K562 (cell line): ENCODE data around the gene RNF41. TPM values are rescaled to one million over a fixed set of nuclear protein-coding genes. Genes with fewer than 3 reads are reported as not detected.

Experiments
- ATAC-seq: fragments of 200-7000 bp; cut with Tn5 transposase; 3 replicates; pipeline ENCODE4 v1.9.1; 2020; ENCODE audit warnings: moderate library complexity
- BruUV-seq: library from RNA; stranded (reverse); fragments of 400-500 nt; replicated peaks from 2 replicates; lab custom pipeline; 2021; lab: Mats Ljungman, UMichigan
- CTCF ChIA-PET: fragments of 300-600 bp; formaldehyde crosslinking; extraction: SDS; loops from one replicate; lab custom pipeline; 2021; ENCODE audit warnings: low intra/inter-chr PET ratio; lab: Yijun Ruan, JAX
- POLR2A ChIA-PET: fragments of 300-600, 350-650 bp; sonication (Branson Sonifier 250); formaldehyde crosslinking; extraction: SDS; loops from one replicate; lab custom pipeline; 2021; ENCODE audit warnings: antibody characterized with exemption, inconsistent platforms; lab: Yijun Ruan, JAX
- DNase-seq, 4 experiments: peaks; one replicate each; pipeline versions ENCODE4 v3.0.0 to v3.0.0-alpha.2; 2011 to 2018; ENCODE audit warnings: low spot score in 3 of 4, mixed read lengths in 3 of 4; ENCODE audit errors: extremely low read depth in 1 of 4
- FAIRE-seq: peaks from 2 replicates; lab custom pipeline; 2011; peaks lifted over from hg19 to GRCh38; lab: Jason Lieb, UNC
- H2AFZ ChIP-seq: 2 replicates; pipeline ENCODE4 v1.6.0; 2011; ENCODE audit warnings: low read depth, low read length, control low read depth, inconsistent platforms
- H3K27ac ChIP-seq: fragments of 200-600 bp; 3 replicates; pipeline ENCODE4 v1.8.0; 2011; ENCODE audit warnings: low read depth, mild to moderate bottlenecking, control low read depth, inconsistent platforms, low read length, moderate library complexity, mixed read lengths; ENCODE audit errors: extremely low read depth
- H3K27me3 ChIP-seq, 2 experiments: fragments of 300-600 bp in 1 of 2; 2 replicates in 1 of 2; 3 replicates in 1 of 2; pipeline versions ENCODE4 v1.6.0 to v1.8.0; 2011; ENCODE audit warnings: inconsistent platforms in 2 of 2, low read length in 2 of 2, mild to moderate bottlenecking in 1 of 2, mixed read lengths in 1 of 2, moderate library complexity in 1 of 2; ENCODE audit not compliant: control insufficient read depth in 2 of 2, insufficient read depth in 2 of 2
- H3K36me3 ChIP-seq: fragments of 300-600 bp; 3 replicates; pipeline ENCODE4 v1.8.0; 2011; ENCODE audit warnings: mild to moderate bottlenecking, low read length, inconsistent platforms; ENCODE audit not compliant: control insufficient read depth, insufficient read depth
- H3K4me1 ChIP-seq, 2 experiments: fragments of 200-600 bp in 1 of 2; replicated peaks in 1 of 2; 2 replicates in 1 of 2; 3 replicates in 1 of 2; pipeline versions ENCODE4 v1.5.1 to v1.8.0; 2011; ENCODE audit warnings: inconsistent platforms in 2 of 2, low read length in 2 of 2, mild to moderate bottlenecking in 1 of 2, mixed read lengths in 1 of 2, moderate library complexity in 1 of 2; ENCODE audit not compliant: control insufficient read depth in 2 of 2, insufficient read depth in 2 of 2
- H3K4me2 ChIP-seq: 2 replicates; pipeline ENCODE4 v1.6.1; 2011; ENCODE audit warnings: low read length, control low read depth, inconsistent platforms, mixed read lengths; ENCODE audit not compliant: insufficient read depth
- H3K4me3 ChIP-seq: fragments of 200-600 bp; sonication (generic), shearing (Covaris generic); 2 replicates; pipeline ENCODE4 v1.5.1; 2016; ENCODE audit warnings: control low read depth, inconsistent platforms
- H3K79me2 ChIP-seq: fragments of 200-600 bp; 3 replicates; pipeline ENCODE4 v1.8.0; 2011; ENCODE audit warnings: low read length, inconsistent platforms; ENCODE audit not compliant: control insufficient read depth, insufficient read depth
- H3K9ac ChIP-seq, 2 experiments: 2 replicates each; pipeline versions ENCODE4 v1.6.0 to v1.6.1; 2011; ENCODE audit warnings: low read depth in 2 of 2, low read length in 2 of 2, control low read depth in 1 of 2, inconsistent platforms in 1 of 2, mild to moderate bottlenecking in 1 of 2, mixed read lengths in 1 of 2; ENCODE audit not compliant: insufficient read depth in 1 of 2
- H3K9me1 ChIP-seq: one replicate; pipeline ENCODE4 v1.6.0; 2011; ENCODE audit warnings: inconsistent platforms, mild to moderate bottlenecking, low read length, moderate library complexity; ENCODE audit not compliant: control insufficient read depth, insufficient read depth
- H3K9me3 ChIP-seq: replicated peaks from 2 replicates; pipeline ENCODE4 v1.5.1; 2011; ENCODE audit warnings: low read depth, low read length, inconsistent platforms; ENCODE audit not compliant: control insufficient read depth, insufficient read depth
- H4K20me1 ChIP-seq: replicated peaks from 2 replicates; pipeline ENCODE4 v1.6.1; 2011; ENCODE audit warnings: low read length, inconsistent platforms, mixed read lengths; ENCODE audit not compliant: control insufficient read depth, insufficient read depth
- POLR2H ChIP-seq: IDR thresholded peaks from 2 replicates; pipeline ENCODE4 v1.6.1; 2016; ENCODE audit warnings: missing genetic modification characterization, low read depth, mild to moderate bottlenecking, control low read depth, missing compliant biosample characterization, moderate library complexity
- RBM22 ChIP-seq: fragments of 200-400 bp; formaldehyde crosslinking; IDR thresholded peaks from 2 replicates; pipeline ENCODE4 v1.6.1; 2018; ENCODE audit warnings: low read length, low read depth; ENCODE audit not compliant: poor library complexity, severe bottlenecking
- SETDB1 ChIP-seq: IDR thresholded peaks from one replicate; pipeline ENCODE4 v1.6.1; 2012; ENCODE audit warnings: low read length, control low read depth, inconsistent platforms
- TEAD4 ChIP-seq, 2 experiments: sonication (generic) in 1 of 2; formaldehyde crosslinking in 1 of 2; IDR thresholded peaks; 2 replicates each; pipeline versions ENCODE4 v1.6.1 to v1.8.0; 2012 to 2022; ENCODE audit warnings: borderline replicate concordance in 1 of 2, inconsistent platforms in 1 of 2, low read length in 1 of 2, mild to moderate bottlenecking in 1 of 2, missing genetic modification reagents in 1 of 2
- ZNF140 ChIP-seq: fragments of 250-450 bp; sonication (Bioruptor Pico); IDR thresholded peaks from 2 replicates; pipeline ENCODE4 v1.8.0; 2021; ENCODE audit warnings: moderate library complexity, mild to moderate bottlenecking, inconsistent platforms
- WGBS: fragments of 100-300 bp; shearing (Covaris generic); methylation state at CpG from one replicate; pipeline ENCODE4 v1.1.6; 2016; ENCODE audit warnings: low coverage, mixed read lengths; ENCODE audit not compliant: insufficient coverage; ENCODE audit errors: missing lambda C conversion rate; 5-methylcytosine and 5-hydroxymethylcytosine counted together
- in situ Hi-C: fragments of 300-500 bp; cut with MboI; formaldehyde crosslinking; loops from 4 replicates; pipeline ENCODE4 v1.15.0; 2018; ENCODE audit warnings: inconsistent platforms, mixed read lengths
- intact Hi-C: fragments of 100-400 bp; cut with micrococcal nuclease; formaldehyde crosslinking; loops from 2 replicates; pipeline ENCODE4 v1.14.2; 2022
- polyA plus RNA-seq, 8 experiments: library from polyadenylated mRNA; depleted of rRNA in 4 of 8; stranded (reverse) in 5 of 8; unstranded in 3 of 8; fragments of >200 nt; fragmentation: Nextera tagmentation in 2 of 8; fragmentation: Illumina TruSeq in 1 of 8; extraction: Ambion mirVana in 2 of 8; extraction: Trizol in 1 of 8; gene quantifications; 2 replicates each; pipeline versions ENCODE4 v1.2.1 to v1.2.3, GENCODE V29; 2011 to 2014; ENCODE audit warnings: inconsistent platforms in 1 of 8, missing spikeins in 1 of 8
- total RNA-seq, 7 experiments: library from RNA; depleted of rRNA in 6 of 7; stranded (reverse); fragments of >200 nt in 6 of 7; fragmentation: Illumina TruSeq in 2 of 7; extraction: Trizol in 2 of 7; gene quantifications; 2 replicates each; pipeline versions ENCODE4 v1.2.1 to v1.2.3, GENCODE V29; 2011 to 2021; ENCODE audit warnings: low replicate concordance in 1 of 7

RNF41 gene
- total and polyA plus RNA-seq, 9 of the 15 experiments (the other 6 are each of a cell fraction or from before 2014, with no cell fraction given): 28.2 to 46.8 (median 33.8) TPM

GRCh38 chr12:56153678-56154065, 68.0 kb downstream of the RNF41 start:
- in situ Hi-C loops (no loop called here), intact Hi-C loops (no loop called here)
- peak overlapping the region; percentile 88 to 91 for H3K9ac ChIP-seq
- H3K4me1 ChIP-seq: peaks cover 38 to 45% of the 10 kb centered on the region in 2 experiments; a peak in 4 of 5 replicates
- no peak overlapping the region for H2AFZ ChIP-seq
- H3K4me2 ChIP-seq: peak overlapping the region; percentile 91
- peaks cover 24% of the 10 kb centered on the region; the same call in 2 of the 3 replicates for H3K36me3 ChIP-seq
- TF ChIP-seq RBM22: no peak
- TF ChIP-seq ZNF140 (CRISPR knock-in tag): no peak
- no peak for TF ChIP-seq TEAD4 (IDR thresholded peaks at IDR 0.05; ENCODE audit: low read length)
- TF ChIP-seq TEAD4 (CRISPR knock-in tag; IDR thresholded peaks at IDR 0.05; ENCODE audit: borderline replicate concordance): 0 out of 2 replicates have a peak, but pooled peaks have one; percentile 4
- TF ChIP-seq SETDB1: no peak
- TF ChIP-seq POLR2H: no peak
- no peaks in the 10 kb centered on the region for H4K20me1 ChIP-seq
- H3K27me3 ChIP-seq: no peaks in the 10 kb centered on the region
- peak overlapping the region; percentile 55; the same call in 1 of the 2 replicates for H3K4me3 ChIP-seq
- 54% methylated on average over 5 of the region's 5 CpGs for WGBS
- ChIA-PET CTCF (no interaction called here), POLR2A (interaction anchor here (0.6 to 3.2 kb wide), 6 partner anchors 9 to 36 kb away, joined by 3 to 16 read pairs (median 6); partner anchors contain the start of gene ZC3H10)
- no TSS peak for BruUV-seq
- ATAC-seq (no peak), DNase-seq (no peak), FAIRE-seq (no peak)
- peak overlapping the region; percentile 96 for H3K27ac ChIP-seq
- H3K9me3 ChIP-seq: no peaks in the 10 kb centered on the region
- H3K79me2 ChIP-seq: peaks cover 38% of the 10 kb centered on the region
- H3K9me1 ChIP-seq: no peaks in the 10 kb centered on the region
